ENCODE data around the gene KRTAP24-1. TPM values are rescaled to one million over a fixed set of nuclear protein-coding genes. Genes with fewer than 3 reads are reported as not detected.

KRTAP24-1 gene
- total RNA-seq, 2 experiments from 2014 or later = not detected

DNA sequence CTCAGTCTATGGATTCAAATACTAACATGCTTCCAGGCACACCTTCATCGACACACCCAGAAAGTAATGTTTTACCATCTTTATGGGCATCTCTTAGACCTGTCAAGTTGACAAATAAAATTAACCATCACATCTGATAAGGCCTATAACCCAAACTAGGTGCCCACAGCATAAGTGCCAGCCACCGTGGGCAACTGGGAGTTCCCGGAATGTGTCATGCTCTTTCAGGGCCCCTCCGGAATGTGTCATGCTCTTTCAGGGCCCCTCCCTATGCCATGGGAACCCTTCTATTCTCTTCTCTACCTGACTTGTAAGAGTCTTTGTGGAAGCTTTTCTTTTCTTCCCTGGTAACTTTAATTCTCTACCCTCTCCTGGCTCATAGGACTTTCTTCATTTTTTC is 26.6 kb downstream of the KRTAP24-1 start:
- no peak overlapping the region for H3K27ac Mint-ChIP-seq
- H3K9me3 Mint-ChIP-seq = no peaks in the 10 kb centered on the region
- CTCF ChIA-PET = no interaction called here
- H3K36me3 Mint-ChIP-seq (ENCODE audit: low read depth) = no peaks in the 10 kb centered on the region
- no peaks in the 10 kb centered on the region for H3K27me3 Mint-ChIP-seq
- no peak for DNase-seq
- no peaks in the 10 kb centered on the region for H3K4me1 Mint-ChIP-seq
- POLR2A ChIA-PET = no interaction called here
- no peak overlapping the region for H3K4me3 Mint-ChIP-seq

- no peaks in the 10 kb centered on the region for H3K36me3 Mint-ChIP-seq (ENCODE audit: low read depth)
- H3K27ac Mint-ChIP-seq = no peak overlapping the region
- H3K27me3 Mint-ChIP-seq = no peaks in the 10 kb centered on the region
- no peak overlapping the region for H3K4me3 Mint-ChIP-seq
- POLR2A ChIA-PET = no interaction called here
- CTCF ChIA-PET = no interaction called here
- no peaks in the 10 kb centered on the region for H3K4me1 Mint-ChIP-seq
- no peak for DNase-seq
- no peaks in the 10 kb centered on the region for H3K9me3 Mint-ChIP-seq
Measured at GRCh38 chr21:30255679-30256078, 27.1 kb downstream of the KRTAP24-1 start.

GRCh38 chr21:30251781-30252180 is 31.0 kb downstream of the KRTAP24-1 start:
- DNase-seq = no peak
- no peaks in the 10 kb centered on the region for H3K27me3 Mint-ChIP-seq
- no peaks in the 10 kb centered on the region for H3K4me1 Mint-ChIP-seq
- no peak overlapping the region for H3K27ac Mint-ChIP-seq
- H3K36me3 Mint-ChIP-seq (ENCODE audit: low read depth) = no peaks in the 10 kb centered on the region
- ChIA-PET POLR2A (no interaction called here), CTCF (no interaction called here)
- H3K9me3 Mint-ChIP-seq = no peaks in the 10 kb centered on the region
- H3K4me3 Mint-ChIP-seq = no peak overlapping the region

- Mint-ChIP-seq H3K4me3 (no peak overlapping the region), H3K27ac (no peak overlapping the region), H3K9me3 (no peaks in the 10 kb centered on the region), H3K4me1 (no peaks in the 10 kb centered on the region), H3K36me3 (ENCODE audit: low read depth) (no peaks in the 10 kb centered on the region), H3K27me3 (no peaks in the 10 kb centered on the region)
- ChIA-PET POLR2A (no interaction called here), CTCF (no interaction called here)
- no peak for DNase-seq
Measured at GRCh38 chr21:30249936-30250335, 32.8 kb downstream of the KRTAP24-1 start.

DNA sequence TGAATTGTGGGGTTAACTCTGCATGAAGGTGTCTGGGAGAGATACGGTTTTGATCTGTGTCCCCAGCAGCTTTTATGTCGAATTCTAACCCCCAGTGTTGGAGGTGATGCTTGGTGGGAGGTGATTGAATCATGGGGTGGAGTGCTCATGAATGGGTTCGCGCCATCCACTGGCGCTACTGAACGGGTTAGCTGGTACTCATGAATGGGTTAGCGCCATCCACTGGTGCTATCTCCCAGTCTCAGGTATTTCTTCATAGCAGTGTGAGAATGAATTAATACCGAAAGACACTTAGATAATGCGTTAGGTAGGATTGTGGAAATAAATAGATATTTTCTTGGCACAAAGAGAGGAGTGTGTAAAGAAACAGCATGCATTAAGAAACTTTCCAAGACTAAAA is 33.9 kb downstream of the KRTAP24-1 start:
- H3K36me3 Mint-ChIP-seq (ENCODE audit: low read depth) = no peaks in the 10 kb centered on the region
- ChIA-PET CTCF (no interaction called here), POLR2A (no interaction called here)
- no peak for DNase-seq
- H3K27ac Mint-ChIP-seq = no peak overlapping the region
- no peak overlapping the region for H3K4me3 Mint-ChIP-seq
- H3K9me3 Mint-ChIP-seq = no peaks in the 10 kb centered on the region
- H3K4me1 Mint-ChIP-seq = no peaks in the 10 kb centered on the region
- H3K27me3 Mint-ChIP-seq = no peaks in the 10 kb centered on the region

DNA sequence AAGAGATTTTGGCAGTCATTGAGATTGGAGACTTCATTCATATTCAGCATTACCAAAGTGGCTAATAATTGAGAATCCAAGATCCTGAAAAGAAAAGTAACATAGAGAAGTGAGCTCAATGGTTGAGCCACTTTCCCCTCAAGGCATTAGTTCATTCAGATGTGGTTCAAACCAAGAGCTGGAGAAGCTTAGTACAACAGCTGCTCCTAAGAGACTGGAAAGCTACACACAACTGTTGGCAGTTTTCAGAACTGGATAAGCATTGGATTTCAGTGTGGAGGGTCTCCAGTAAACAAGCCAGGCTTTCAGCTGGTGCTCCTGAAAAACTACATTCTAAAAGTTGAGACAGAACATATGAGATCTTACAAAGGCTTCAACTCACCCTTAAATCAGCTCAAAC is 37.7 kb downstream of the KRTAP24-1 start:
- H3K9me3 Mint-ChIP-seq = no peaks in the 10 kb centered on the region
- ChIA-PET CTCF (interaction anchor here (1.1 kb wide), 1 partner anchor 9 kb away, joined by 4 read pairs; no protein-coding TSS in a partner anchor), POLR2A (no interaction called here)
- no peaks in the 10 kb centered on the region for H3K4me1 Mint-ChIP-seq
- no peaks in the 10 kb centered on the region for H3K36me3 Mint-ChIP-seq (ENCODE audit: low read depth)
- no peak overlapping the region for H3K4me3 Mint-ChIP-seq
- H3K27ac Mint-ChIP-seq = no peak overlapping the region
- H3K27me3 Mint-ChIP-seq = no peaks in the 10 kb centered on the region
- DNase-seq = no peak

GRCh38 chr21:30243691-30244090 is 39.1 kb downstream of the KRTAP24-1 start:
- ChIA-PET CTCF (no interaction called here), POLR2A (no interaction called here)
- Mint-ChIP-seq H3K27me3 (no peaks in the 10 kb centered on the region), H3K4me3 (no peak overlapping the region), H3K36me3 (ENCODE audit: low read depth) (no peaks in the 10 kb centered on the region), H3K9me3 (no peaks in the 10 kb centered on the region), H3K27ac (no peak overlapping the region), H3K4me1 (no peaks in the 10 kb centered on the region)
- DNase-seq = no peak

DNA sequence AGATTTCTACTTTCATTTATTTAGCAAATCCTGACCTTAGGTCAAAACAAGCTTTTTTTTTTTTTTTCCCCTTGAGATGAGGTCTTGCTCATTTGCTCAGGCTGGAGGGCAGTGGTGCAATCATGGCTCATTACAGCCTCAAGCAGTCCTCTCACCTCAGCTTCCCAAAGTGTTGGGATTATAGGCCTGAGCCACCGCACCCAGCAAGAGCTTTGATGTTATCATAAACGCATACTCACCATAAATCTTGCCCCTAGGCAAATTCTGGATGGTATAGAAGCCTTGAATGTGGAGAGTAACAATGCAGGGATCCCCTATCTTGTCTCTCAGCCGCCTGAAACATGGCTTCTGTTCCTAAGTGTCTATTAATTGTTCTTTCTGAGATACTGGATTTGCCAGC is 42.1 kb downstream of the KRTAP24-1 start:
- no peaks in the 10 kb centered on the region for H3K9me3 Mint-ChIP-seq
- CTCF ChIA-PET = interaction anchor here (0.6 kb wide), 1 partner anchor 809 kb away, joined by 7 read pairs; no protein-coding TSS in a partner anchor
- H3K27ac Mint-ChIP-seq = no peak overlapping the region
- H3K4me1 Mint-ChIP-seq = no peaks in the 10 kb centered on the region
- no peaks in the 10 kb centered on the region for H3K27me3 Mint-ChIP-seq
- no peaks in the 10 kb centered on the region for H3K36me3 Mint-ChIP-seq (ENCODE audit: low read depth)
- POLR2A ChIA-PET = no interaction called here
- no peak for DNase-seq
- no peak overlapping the region for H3K4me3 Mint-ChIP-seq

DNA sequence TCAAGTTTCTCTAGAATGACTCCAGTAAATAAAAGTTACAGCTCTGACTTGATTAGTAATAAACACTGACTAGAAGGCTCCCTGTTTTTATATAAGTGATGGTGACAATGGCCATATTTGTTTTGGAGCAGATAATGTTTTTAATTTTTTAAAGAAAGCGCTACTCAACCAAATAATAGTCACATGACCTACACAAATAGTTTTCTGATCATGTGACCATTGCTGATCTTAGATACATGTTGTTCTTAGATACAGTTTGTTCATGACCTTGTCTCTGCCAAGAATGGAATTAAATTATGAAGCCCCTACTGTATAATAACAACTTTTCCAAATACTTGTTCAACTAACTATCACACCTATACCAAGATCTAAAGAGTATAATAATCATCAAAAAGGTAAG is 44.6 kb downstream of the KRTAP24-1 start:
- H3K27me3 Mint-ChIP-seq = no peaks in the 10 kb centered on the region
- H3K27ac Mint-ChIP-seq = no peak overlapping the region
- H3K4me1 Mint-ChIP-seq = no peaks in the 10 kb centered on the region
- H3K4me3 Mint-ChIP-seq = no peak overlapping the region
- H3K9me3 Mint-ChIP-seq = no peaks in the 10 kb centered on the region
- CTCF ChIA-PET = no interaction called here
- POLR2A ChIA-PET = no interaction called here
- DNase-seq = no peak
- H3K36me3 Mint-ChIP-seq (ENCODE audit: low read depth) = no peaks in the 10 kb centered on the region

DNA sequence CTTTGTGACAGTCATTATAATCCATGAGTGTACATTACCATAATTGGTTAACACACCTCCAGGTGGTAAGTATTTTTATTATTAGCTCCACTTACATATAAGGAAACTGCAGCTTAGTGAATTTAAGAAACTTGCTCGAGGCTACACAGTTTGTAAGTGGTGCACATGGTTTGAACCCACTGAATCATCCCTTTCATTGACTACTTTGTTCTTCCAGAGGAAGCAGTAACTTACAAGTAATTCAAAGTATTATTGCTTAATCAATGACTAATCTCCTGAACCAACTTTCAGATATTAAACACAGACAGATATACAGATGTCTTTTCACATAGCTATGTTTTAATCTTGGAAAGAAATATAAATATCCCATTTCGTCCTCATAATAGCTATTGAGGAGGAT is 48.1 kb downstream of the KRTAP24-1 start:
- H3K27me3 Mint-ChIP-seq = no peaks in the 10 kb centered on the region
- no peak overlapping the region for H3K4me3 Mint-ChIP-seq
- no peak for DNase-seq
- POLR2A ChIA-PET = no interaction called here
- H3K27ac Mint-ChIP-seq = no peak overlapping the region
- CTCF ChIA-PET = no interaction called here
- H3K9me3 Mint-ChIP-seq = no peaks in the 10 kb centered on the region
- H3K4me1 Mint-ChIP-seq = no peaks in the 10 kb centered on the region
- no peaks in the 10 kb centered on the region for H3K36me3 Mint-ChIP-seq (ENCODE audit: low read depth)

DNA sequence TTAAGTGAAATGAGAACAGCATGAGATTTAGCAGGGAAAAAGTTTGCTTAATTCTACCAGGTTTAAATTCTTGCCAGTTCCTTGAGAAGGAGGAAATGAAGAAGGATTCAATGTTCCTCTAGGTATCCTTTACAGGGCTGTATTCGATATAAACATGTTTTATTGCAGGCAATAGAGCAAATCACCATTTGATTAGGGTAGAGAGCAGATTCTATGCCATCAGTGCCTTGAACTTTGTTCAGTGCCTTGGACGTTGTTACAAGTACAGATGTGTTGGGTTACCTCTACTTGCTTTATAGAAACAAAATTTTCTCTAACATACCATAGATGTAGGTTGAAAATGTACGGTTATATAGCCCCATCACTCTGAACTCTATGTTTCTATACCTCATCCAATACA is 48.7 kb downstream of the KRTAP24-1 start:
- no peak overlapping the region for H3K27ac Mint-ChIP-seq
- H3K4me3 Mint-ChIP-seq = no peak overlapping the region
- H3K9me3 Mint-ChIP-seq = no peaks in the 10 kb centered on the region
- H3K4me1 Mint-ChIP-seq = no peaks in the 10 kb centered on the region
- ChIA-PET CTCF (no interaction called here), POLR2A (no interaction called here)
- no peaks in the 10 kb centered on the region for H3K27me3 Mint-ChIP-seq
- DNase-seq = no peak
- H3K36me3 Mint-ChIP-seq (ENCODE audit: low read depth) = no peaks in the 10 kb centered on the region

DNA sequence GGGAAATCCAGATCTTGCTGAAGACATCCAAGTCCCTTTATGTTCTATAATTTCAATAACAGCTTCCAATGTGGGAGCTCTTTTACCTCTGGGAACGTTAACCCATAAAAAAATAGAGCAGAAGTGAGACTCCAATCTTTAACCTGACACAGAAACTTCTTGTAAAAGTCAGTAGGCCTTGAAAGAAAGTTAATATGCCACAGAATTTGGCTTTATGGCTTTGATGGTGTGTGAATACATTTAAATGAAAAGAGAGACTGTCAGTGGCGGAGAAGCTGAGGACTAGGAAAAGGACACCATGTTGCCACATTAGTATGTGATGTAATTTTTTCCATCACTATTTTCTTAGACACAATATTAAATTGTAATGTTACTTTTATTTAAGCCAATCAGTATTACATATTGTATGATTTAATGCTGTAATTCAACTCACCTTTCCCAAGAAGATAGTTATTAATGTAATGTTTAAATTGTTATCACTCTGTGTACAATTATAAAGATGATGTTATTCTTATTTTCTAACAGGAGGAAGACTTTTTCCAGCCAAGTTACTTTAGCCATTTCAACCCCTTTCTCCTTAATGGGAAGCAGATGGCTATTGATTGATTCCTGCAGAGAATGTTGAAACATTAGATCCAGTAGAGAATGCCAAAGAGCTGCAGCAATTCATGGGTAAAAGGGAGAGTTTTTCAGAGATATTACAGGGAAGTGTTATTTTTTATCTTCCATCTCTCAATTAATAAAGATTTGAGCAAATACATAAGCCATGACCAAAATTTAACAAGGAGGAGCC is 49.3 kb downstream of the KRTAP24-1 start:
- no peak overlapping the region for H3K27ac Mint-ChIP-seq
- no peaks in the 10 kb centered on the region for H3K27me3 Mint-ChIP-seq
- H3K4me1 Mint-ChIP-seq = no peaks in the 10 kb centered on the region
- H3K4me3 Mint-ChIP-seq = no peak overlapping the region
- no peak for DNase-seq
- ChIA-PET POLR2A (no interaction called here), CTCF (no interaction called here)
- no peaks in the 10 kb centered on the region for H3K9me3 Mint-ChIP-seq
- H3K36me3 Mint-ChIP-seq (ENCODE audit: low read depth) = no peaks in the 10 kb centered on the region

GRCh38 chr21:30232011-30232410 is 50.7 kb downstream of the KRTAP24-1 start:
- Mint-ChIP-seq H3K36me3 (ENCODE audit: low read depth) (no peaks in the 10 kb centered on the region), H3K27me3 (no peaks in the 10 kb centered on the region), H3K9me3 (no peaks in the 10 kb centered on the region), H3K4me3 (no peak overlapping the region), H3K27ac (no peak overlapping the region), H3K4me1 (no peaks in the 10 kb centered on the region)
- DNase-seq = no peak
- ChIA-PET POLR2A (no interaction called here), CTCF (no interaction called here)
